Left lung (tissue), 10 donors: ENCODE results near the gene EFCAB8. TPM values are rescaled to one million over a fixed set of nuclear protein-coding genes. Genes with fewer than 3 reads are reported as not detected.
"Not testable (repeated sequence)": the region's sequence is repeated elsewhere in the genome, so short reads cannot be mapped to it uniquely, and the experiment has no call there.

Experiments
- ATAC-seq: fragments of 200-7000 bp; cut with Tn5 transposase; one replicate; pipeline ENCODE4 v1.9.1; 2020; ENCODE audit warnings: moderate library complexity
- DNase-seq, 4 donors: peaks; one replicate each; pipeline ENCODE4 v3.0.0-alpha.2; 2013 to 2020
- H3K27ac ChIP-seq, 2 donors: fragments of 200-600 bp; sonication (generic) in 1 of 2; one replicate each; pipeline versions ENCODE4 v1.5.0 to v1.8.0; 2020 to 2021
- H3K27me3 ChIP-seq, 2 donors: fragments of 200-600 bp; sonication (generic) in 1 of 2; one replicate each; pipeline versions ENCODE4 v1.5.0 to v1.8.0; 2020 to 2021
- H3K36me3 ChIP-seq, 2 donors: fragments of 200-600 bp; sonication (generic) in 1 of 2; one replicate each; pipeline versions ENCODE4 v1.5.0 to v1.8.0; 2020 to 2021
- H3K4me1 ChIP-seq, 2 donors: fragments of 200-600 bp; one replicate each; pipeline ENCODE4 v1.8.0; 2021
- H3K4me3 ChIP-seq, 2 donors: fragments of 200-600 bp; sonication (generic) in 1 of 2; one replicate each; pipeline versions ENCODE4 v1.5.0 to v1.8.0; 2020 to 2021; ENCODE audit warnings: mild to moderate bottlenecking in 1 of 2
- H3K9me3 ChIP-seq, 2 donors: fragments of 200-600 bp; sonication (generic) in 1 of 2; one replicate each; pipeline versions ENCODE4 v1.5.0 to v1.8.0; 2020 to 2021
- CTCF ChIP-seq, 2 donors: fragments of 200-600 bp; sonication (generic) in 1 of 2; IDR thresholded peaks; one replicate each; pipeline versions ENCODE4 v1.5.0 to v1.8.0; 2021; ENCODE audit warnings: antibody characterized with exemption in 2 of 2
- intact Hi-C, 2 donors: fragments of 100-400 bp; cut with DNase I; formaldehyde crosslinking; loops; one replicate each; pipeline versions ENCODE4 v1.11.2 to v1.14.2; 2022
- polyA plus RNA-seq, 6 donors: library from polyadenylated mRNA; unstranded; fragments of 120-200 nt; gene quantifications; one replicate each; pipeline ENCODE4 v1.2.1, GENCODE V29; 2013; ENCODE audit not compliant: insufficient read length in 6 of 6
- total RNA-seq, 2 donors: library from RNA; stranded (reverse); fragmentation: NEBNext Ultra II Directional; extraction: Animal tissue kit (Norgen Biotek cat#: 25700); gene quantifications; one replicate each; pipeline ENCODE4 v1.2.1, GENCODE V29; 2021
- donor health status: DM: no; HTN: yes; CAD: no.
- donor health status: DM: no; HTN: no; CAD: no.

Gene EFCAB8
- total and polyA plus RNA-seq, 8 donors: 0.07 to 1.0 (median 0.15) TPM; not detected in 1

GRCh38 chr20:32943490-32944052, 84.8 kb downstream of the EFCAB8 start:
- TF ChIP-seq CTCF (IDR thresholded peaks at IDR 0.05): no peak
- H3K36me3 ChIP-seq: no peaks in the 10 kb centered on the region

DNA sequence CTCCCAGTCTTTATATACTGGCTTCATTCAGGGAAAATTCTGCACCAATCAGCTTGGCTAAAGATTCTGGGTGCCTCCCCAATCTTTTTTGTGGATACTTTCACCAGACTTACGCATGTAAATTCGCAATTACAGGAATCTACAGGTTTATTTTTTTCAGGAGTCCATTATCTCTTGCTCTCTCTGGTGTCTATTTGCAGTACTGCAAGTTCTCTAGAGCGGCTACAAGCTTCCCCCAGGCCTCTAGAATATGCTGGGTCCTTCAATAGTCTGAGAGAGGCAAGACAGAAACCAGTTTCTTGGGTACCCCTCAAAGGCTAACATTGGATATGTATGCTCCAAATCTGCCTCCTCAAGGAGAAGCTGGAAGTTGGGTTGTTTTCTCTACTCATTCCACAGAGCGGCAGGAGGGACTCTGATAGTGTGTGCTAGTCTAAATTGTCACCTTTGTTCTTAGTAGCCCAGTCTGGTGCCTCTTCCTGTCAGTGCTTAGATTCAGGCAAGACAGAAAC, 87.0 kb downstream of the EFCAB8 start:
- Histone ChIP-seq H3K27me3 (peaks cover 0 to 4% of the 10 kb centered on the region in 2 donors), H3K36me3 (no peaks in the 10 kb centered on the region), H3K27ac (no peak overlapping the region), H3K9me3 (peaks cover 0 to 7% of the 10 kb centered on the region in 2 donors), H3K4me3 (no peak overlapping the region), H3K4me1 (no peaks in the 10 kb centered on the region)
- DNase-seq: no peak
- no peak for ATAC-seq
- intact Hi-C loops: no loop called here
- peak; percentile 33 to 37 for TF ChIP-seq CTCF (IDR thresholded peaks at IDR 0.05)

More at GRCh38 chr20:32943490-32944052, 84.8 kb downstream of the EFCAB8 start:
- peaks cover 0 to 4% of the 10 kb centered on the region in 2 donors for H3K27me3 ChIP-seq
- ATAC-seq (no peak), DNase-seq (no peak)
- H3K27ac ChIP-seq: no peak overlapping the region
- no peaks in the 10 kb centered on the region for H3K4me1 ChIP-seq
- no peak overlapping the region for H3K4me3 ChIP-seq
- peaks cover 0 to 7% of the 10 kb centered on the region in 2 donors for H3K9me3 ChIP-seq
- intact Hi-C loops: no loop called here

- Histone ChIP-seq H3K4me3 (no peak overlapping the region), H3K27ac (no peak overlapping the region), H3K4me1 (no peaks in the 10 kb centered on the region), H3K27me3 (peaks cover 0 to 4% of the 10 kb centered on the region in 2 donors), H3K9me3 (peaks cover 0 to 7% of the 10 kb centered on the region in 2 donors), H3K36me3 (no peaks in the 10 kb centered on the region)
- ATAC-seq: no peak
- no peak for TF ChIP-seq CTCF (IDR thresholded peaks at IDR 0.05)
- intact Hi-C loops: no loop called here
- no peak for DNase-seq
These were observed 87.9 kb downstream of the EFCAB8 start for GRCh38 chr20:32946629-32947028.

- ATAC-seq, intact Hi-C loops, H3K4me3 ChIP-seq, H3K27me3 ChIP-seq, DNase-seq, H3K27ac ChIP-seq, H3K4me1 ChIP-seq, H3K36me3 ChIP-seq: not testable (repeated sequence)
- peaks cover 0 to 11% of the 10 kb centered on the region in 2 donors for H3K9me3 ChIP-seq
These were observed 91.8 kb downstream of the EFCAB8 start for GRCh38 chr20:32950539-32950938.

- H3K36me3 ChIP-seq: no peaks in the 10 kb centered on the region
- H3K9me3 ChIP-seq: peaks cover 0 to 36% of the 10 kb centered on the region in 2 donors
- TF ChIP-seq CTCF (IDR thresholded peaks at IDR 0.05): no peak
- no peaks in the 10 kb centered on the region for H3K4me1 ChIP-seq
- peaks cover 0 to 5% of the 10 kb centered on the region in 2 donors for H3K27me3 ChIP-seq
- no peak overlapping the region for H3K4me3 ChIP-seq
- H3K27ac ChIP-seq: no peak overlapping the region
- intact Hi-C loops: no loop called here
- no peak for ATAC-seq
- DNase-seq: no peak
These were observed 98.7 kb downstream of the EFCAB8 start for GRCh38 chr20:32957459-32957858.

- H3K4me1 ChIP-seq: no peaks in the 10 kb centered on the region
- TF ChIP-seq CTCF (IDR thresholded peaks at IDR 0.05): no peak
- intact Hi-C loops: no loop called here
- H3K9me3 ChIP-seq: peaks cover 0 to 36% of the 10 kb centered on the region in 2 donors
- ATAC-seq: no peak
- no peak overlapping the region for H3K27ac ChIP-seq
- DNase-seq: no peak
- no peaks in the 10 kb centered on the region for H3K36me3 ChIP-seq
- no peak overlapping the region for H3K4me3 ChIP-seq
- H3K27me3 ChIP-seq: peaks cover 0 to 10% of the 10 kb centered on the region in 2 donors
These were observed 99.9 kb downstream of the EFCAB8 start for GRCh38 chr20:32958574-32958973.
